NCI-H187 (cell line): ENCODE measurements around the gene MN1.

Experiments used
- DNase-seq, 2 experiments: peaks; one replicate each; lab custom pipeline; 2025; lab: John Stamatoyannopoulos, UW

Gene MN1

GRCh38 chr22:27801616-27802345 is at the start of gene MN1:
MN1 (minus strand) TSS chr22:27801756; CDS start chr22:27800543, 1,213 bp downstream.
- DNase-seq, result no peak

GRCh38 chr22:27850000-27850521 is 48.5 kb upstream of the MN1 start:
- no peak for DNase-seq

- no peak for DNase-seq
Measured at GRCh38 chr22:27848005-27848404, 46.4 kb upstream of the MN1 start.

GRCh38 chr22:27846910-27847309 is 45.4 kb upstream of the MN1 start:
- no peak for DNase-seq

- no peak for DNase-seq
Measured at GRCh38 chr22:27846248-27846757, 44.7 kb upstream of the MN1 start.

GRCh38 chr22:27845644-27846043 is 44.1 kb upstream of the MN1 start:
- no peak for DNase-seq

GRCh38 chr22:27844656-27845591 is 43.4 kb upstream of the MN1 start:
- DNase-seq, result no peak

GRCh38 chr22:27844256-27844655 is 42.7 kb upstream of the MN1 start:
- DNase-seq, result no peak

GRCh38 chr22:27843441-27843840 is 41.9 kb upstream of the MN1 start:
- DNase-seq, result no peak

- DNase-seq, result no peak
Measured at GRCh38 chr22:27842669-27843431, 41.3 kb upstream of the MN1 start.

GRCh38 chr22:27842201-27842600 is 40.6 kb upstream of the MN1 start:
- DNase-seq, result no peak

GRCh38 chr22:27840436-27840835 is 38.9 kb upstream of the MN1 start:
- DNase-seq, result no peak

GRCh38 chr22:27839057-27839660 is 37.6 kb upstream of the MN1 start:
- DNase-seq, result no peak

- DNase-seq, result no peak
Measured at GRCh38 chr22:27836181-27836580, 34.6 kb upstream of the MN1 start.

GRCh38 chr22:27835446-27835845 is 33.9 kb upstream of the MN1 start:
- no peak for DNase-seq

- no peak for DNase-seq
Measured at GRCh38 chr22:27834364-27835185, 33.0 kb upstream of the MN1 start.

- DNase-seq, result no peak
Measured at GRCh38 chr22:27833803-27834202, 32.2 kb upstream of the MN1 start.

GRCh38 chr22:27832606-27833005 is 31.1 kb upstream of the MN1 start:
- no peak for DNase-seq

- no peak for DNase-seq
Measured at GRCh38 chr22:27829620-27830019, 28.1 kb upstream of the MN1 start.
